Measurements from ENCODE around the gene NF2.

Gene NF2

DNA sequence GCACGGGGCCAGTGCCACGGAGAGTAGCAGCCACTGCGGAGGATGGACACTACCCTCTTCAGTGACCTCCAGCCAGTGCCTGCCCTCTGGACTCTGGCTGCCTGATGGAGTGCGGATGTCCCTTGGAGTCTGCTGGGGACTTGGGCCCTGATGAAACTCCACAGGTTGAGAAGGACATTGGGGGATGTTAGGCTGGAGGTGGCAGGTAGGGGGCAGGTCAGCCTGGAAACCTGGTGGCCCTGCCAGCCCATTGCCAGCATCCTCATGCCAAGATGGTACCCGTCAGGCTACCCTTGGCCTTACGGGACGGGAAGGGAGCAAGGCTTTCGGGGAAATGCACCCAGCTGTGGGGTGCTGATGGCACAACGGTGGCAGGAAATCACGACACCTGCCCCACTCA is 120.3 kb downstream of the NF2 start:
- DNase-seq (ENCODE audit: low read depth), result no peak

- DNase-seq (ENCODE audit: low read depth), result no peak
Measured at GRCh38 chr22:29724843-29725242, 121.4 kb downstream of the NF2 start.

- DNase-seq (ENCODE audit: low read depth), result no peak
Measured at GRCh38 chr22:29726106-29726505, 122.7 kb downstream of the NF2 start.

- no peak for DNase-seq (ENCODE audit: low read depth)
Measured at GRCh38 chr22:29726512-29727130, 123.2 kb downstream of the NF2 start.

DNA sequence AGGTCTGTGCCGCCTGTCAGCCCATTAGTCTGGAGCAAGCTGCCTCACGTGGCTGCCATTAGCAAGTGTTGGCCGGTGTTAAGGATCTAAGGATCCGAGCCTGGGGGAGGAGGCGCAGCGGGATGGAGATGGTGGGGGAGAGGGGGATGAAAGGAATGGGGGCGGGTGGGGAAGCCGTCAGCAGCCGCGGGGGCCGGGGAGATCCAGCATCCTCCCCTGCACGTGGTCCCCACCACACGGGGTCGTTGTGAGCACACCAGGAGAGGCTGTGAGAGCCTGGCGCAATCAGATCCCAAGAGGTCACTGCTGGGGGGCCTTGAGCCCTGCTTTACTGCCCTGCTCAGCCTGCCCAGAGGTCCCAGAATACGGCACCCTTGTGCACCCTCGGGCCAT is 123.7 kb downstream of the NF2 start:
- DNase-seq (ENCODE audit: low read depth), result no peak

GRCh38 chr22:29729161-29729560 is 125.7 kb downstream of the NF2 start:
- DNase-seq (ENCODE audit: low read depth), result no peak

GRCh38 chr22:29731058-29731850 is 127.8 kb downstream of the NF2 start:
- DNase-seq (ENCODE audit: low read depth), result no peak

- DNase-seq (ENCODE audit: low read depth), result no peak
Measured at GRCh38 chr22:29732883-29733282, 129.4 kb downstream of the NF2 start.

DNA sequence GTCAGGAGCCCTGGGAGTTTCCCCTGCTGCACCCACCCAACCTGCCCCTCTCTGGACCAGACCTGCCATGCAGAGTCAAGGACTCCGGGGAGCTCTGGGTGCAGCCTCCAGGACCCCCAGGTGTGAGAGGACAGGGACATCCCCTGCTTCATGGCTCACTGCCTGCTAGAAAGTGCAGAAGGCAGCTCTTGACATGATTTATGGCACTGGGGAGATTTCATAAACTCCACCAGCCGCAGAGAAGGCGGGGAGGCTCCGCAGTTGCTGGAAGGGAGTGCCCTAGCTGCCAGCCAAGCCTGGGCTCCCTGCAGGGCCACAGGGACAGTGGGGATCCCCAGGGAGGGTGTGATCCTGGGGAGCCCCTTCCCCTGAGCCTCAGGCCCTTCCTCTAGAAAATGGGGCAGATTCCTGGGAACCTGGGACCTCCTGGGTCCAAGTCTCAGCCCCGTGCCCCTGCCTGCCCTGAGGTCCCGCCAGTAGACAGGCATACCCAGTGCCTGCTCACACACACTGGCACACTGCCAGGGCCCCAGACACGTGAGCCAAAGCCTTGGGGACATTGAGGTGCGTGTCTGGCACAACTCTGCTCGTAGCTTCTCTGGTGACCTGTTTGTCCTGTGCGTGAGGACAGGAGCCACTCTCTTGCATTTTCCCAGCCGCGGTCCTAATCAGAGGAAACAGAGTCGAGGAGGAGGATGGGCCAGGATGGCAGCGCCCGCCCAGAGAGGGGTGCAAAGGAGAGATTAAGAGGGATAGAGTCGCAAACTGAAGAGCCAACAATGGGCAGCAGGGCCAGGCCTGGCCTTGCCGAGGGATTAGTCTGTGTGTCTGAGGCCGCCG is 130.1 kb downstream of the NF2 start:
- DNase-seq (ENCODE audit: low read depth), result no peak

GRCh38 chr22:29734406-29734805 is 131.0 kb downstream of the NF2 start:
- no peak for DNase-seq (ENCODE audit: low read depth)

- no peak for DNase-seq (ENCODE audit: low read depth)
Measured at GRCh38 chr22:29734838-29735237, 131.4 kb downstream of the NF2 start.

DNA sequence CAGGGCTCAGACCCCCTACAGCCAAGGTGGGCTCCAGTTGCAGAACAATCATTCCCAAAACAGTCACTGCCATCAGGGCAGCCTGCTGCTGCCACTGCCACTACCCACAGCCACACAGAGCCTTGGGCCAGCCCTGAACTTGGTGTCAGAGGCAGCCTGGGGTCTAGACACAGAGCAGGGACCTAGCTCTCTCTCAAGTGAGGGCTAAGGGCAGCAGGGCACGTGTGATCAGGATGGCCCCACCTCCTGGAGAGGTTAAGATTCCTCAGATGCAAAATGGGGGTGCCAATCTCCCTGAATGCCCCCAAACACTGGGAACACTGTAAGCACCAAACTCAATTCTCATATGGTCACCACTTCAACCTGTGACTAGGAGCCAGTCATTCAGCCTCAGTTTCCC is 132.0 kb downstream of the NF2 start:
- DNase-seq (ENCODE audit: low read depth), result no peak

DNA sequence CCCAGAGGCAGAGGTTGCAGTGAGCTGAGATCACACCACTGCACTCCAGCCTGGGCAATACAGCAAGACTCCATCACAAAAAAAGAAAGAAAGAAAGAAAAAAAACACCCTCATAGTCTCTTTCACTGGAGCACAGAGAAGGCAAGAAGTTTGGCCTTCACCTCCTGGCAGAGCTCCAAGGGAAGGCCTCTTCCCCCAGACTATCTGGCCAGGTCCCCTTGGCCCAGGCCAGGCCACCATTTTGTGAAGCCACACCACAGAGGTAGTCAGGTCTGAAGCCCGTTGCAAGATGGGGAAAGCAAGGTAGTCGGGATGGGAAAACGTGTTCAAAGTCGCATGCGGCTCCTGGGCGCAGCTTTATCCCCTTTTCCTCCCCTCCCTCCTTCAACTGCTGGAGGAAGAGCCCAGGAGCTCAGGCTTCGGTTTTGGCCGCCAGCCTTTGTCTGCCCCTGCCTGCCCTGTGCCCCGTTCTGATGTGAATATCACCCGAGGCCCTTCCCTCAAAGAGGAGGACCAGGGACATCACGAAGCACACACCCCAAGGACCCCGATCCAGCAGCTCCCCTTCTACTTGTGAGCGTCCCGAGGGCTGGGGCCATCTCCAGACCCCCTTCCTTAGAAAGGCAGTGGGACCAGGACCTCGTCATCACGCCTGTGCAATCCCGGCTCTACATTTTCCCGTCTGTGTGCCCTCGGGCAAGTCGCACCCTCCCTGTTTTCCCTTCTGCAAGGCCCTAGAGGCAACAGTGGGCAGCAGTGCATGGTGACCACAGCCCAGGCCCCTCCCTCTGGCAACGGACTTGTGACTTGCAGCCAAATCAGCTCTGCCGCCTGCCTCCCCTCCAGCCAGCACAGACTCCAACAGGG is 134.1 kb downstream of the NF2 start:
- no peak for DNase-seq (ENCODE audit: low read depth)

GRCh38 chr22:29738118-29738815 is 134.8 kb downstream of the NF2 start:
- DNase-seq (ENCODE audit: low read depth), result no peak

DNA sequence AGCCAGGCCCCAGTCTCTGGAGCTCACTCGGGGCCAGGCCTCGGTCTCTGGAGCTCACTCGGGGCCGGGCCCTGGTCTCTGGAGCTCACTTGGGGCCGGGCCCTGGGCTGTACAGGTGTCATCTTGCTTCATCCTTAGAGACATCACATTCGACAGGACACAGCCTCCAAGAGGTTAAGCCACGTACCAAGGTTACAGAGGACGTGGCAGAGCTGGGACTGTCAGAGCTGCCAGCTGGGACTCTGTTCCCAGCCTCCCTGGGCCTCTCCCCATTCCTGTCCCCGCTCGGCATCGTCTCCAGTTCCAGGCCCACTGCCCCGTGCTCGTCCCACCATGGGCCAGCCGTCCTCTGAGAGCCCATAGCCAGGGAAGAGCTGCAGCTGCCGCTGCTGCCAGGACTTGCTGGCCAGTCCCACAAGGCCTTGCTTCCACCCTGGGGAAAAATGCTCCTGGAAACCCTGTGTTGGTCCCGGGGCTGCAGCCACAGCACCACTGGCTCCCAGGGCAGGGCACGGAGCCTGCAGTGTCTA is 136.0 kb downstream of the NF2 start:
- no peak for DNase-seq (ENCODE audit: low read depth)

DNA sequence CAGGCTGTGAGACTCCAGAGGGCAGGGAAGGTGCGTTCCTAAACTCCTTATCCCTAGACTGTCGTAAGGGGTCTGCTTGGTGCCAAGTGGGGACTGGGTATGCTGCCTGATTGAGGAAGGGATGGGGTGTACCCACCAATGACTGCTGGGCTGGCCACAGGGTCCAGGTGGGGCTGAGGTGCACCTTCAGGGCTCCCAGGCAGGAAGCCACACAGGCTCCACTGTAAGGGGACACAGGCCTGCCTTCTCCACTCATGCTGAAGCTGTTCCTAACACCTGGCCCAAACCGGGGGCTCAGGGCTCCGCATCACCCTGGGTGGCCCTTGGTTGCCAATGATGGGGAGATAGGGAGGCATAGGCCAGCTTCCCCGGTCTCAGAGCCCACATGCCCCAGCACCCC is 136.8 kb downstream of the NF2 start:
- no peak for DNase-seq (ENCODE audit: low read depth)

- DNase-seq (ENCODE audit: low read depth), result no peak
Measured at GRCh38 chr22:29741926-29742325, 138.5 kb downstream of the NF2 start.

DNA sequence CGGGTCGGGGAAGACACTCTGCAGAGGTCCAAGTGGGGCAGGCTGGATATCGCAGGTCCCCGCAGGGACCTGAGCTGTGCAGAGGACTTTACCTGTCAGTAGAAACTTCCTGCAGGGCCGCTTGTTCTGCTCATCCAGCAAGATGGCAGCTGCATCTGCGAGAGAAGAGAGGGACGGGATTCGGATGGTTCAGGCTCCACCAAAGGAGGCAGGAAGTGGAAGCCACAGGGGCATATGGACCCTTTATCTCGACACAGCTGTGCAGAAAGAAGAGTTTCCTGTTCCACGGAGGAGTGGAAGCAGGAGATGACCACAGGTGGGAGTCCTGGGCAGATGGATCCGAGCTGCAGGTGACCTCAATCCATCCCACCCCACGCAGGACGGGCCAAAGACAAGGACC is 138.9 kb downstream of the NF2 start:
- DNase-seq (ENCODE audit: low read depth), result no peak

- DNase-seq (ENCODE audit: low read depth), result no peak
Measured at GRCh38 chr22:29744902-29745301, 141.5 kb downstream of the NF2 start.

DNA sequence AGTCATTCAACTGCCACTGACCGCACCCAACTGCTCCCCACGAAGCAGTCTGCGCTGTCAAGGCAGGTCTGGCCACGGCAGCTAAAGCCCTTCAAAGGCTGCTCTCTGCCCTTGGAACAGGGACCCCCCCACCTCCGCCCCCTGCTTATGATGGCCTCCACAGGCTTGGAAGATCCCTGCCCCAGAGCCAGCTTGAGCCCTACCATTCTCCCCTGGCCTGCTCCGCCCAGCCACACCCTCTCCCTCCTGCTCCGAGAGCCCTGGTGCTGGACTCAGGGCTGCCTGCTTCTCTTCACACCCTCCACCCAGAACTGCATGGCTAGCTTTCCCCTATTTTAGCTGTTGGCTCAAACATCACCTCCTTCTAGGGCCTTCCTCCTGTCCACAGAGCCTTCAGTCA is 144.4 kb downstream of the NF2 start:
- DNase-seq (ENCODE audit: low read depth), result no peak

Data from non-pigmented ciliary epithelial cell (primary cell).